Astrocyte (in vitro differentiated cells and primary cell): ENCODE data around the gene TRIP13.

Source experiments
- EZH2 ChIP-seq: IDR thresholded peaks from 2 replicates; pipeline ENCODE4 v1.6.1; 2012; ENCODE audit warnings: mild to moderate bottlenecking, low read length, inconsistent platforms; ENCODE audit not compliant: insufficient read depth
- TF ChIP-seq, protein P1 (sequence below): IDR thresholded peaks from 2 replicates; pipeline ENCODE4 v1.5.1; 2011; ENCODE audit warnings: low read depth, mild to moderate bottlenecking, inconsistent platforms, low read length, moderate library complexity; ENCODE audit not compliant: insufficient read depth

DNA sequence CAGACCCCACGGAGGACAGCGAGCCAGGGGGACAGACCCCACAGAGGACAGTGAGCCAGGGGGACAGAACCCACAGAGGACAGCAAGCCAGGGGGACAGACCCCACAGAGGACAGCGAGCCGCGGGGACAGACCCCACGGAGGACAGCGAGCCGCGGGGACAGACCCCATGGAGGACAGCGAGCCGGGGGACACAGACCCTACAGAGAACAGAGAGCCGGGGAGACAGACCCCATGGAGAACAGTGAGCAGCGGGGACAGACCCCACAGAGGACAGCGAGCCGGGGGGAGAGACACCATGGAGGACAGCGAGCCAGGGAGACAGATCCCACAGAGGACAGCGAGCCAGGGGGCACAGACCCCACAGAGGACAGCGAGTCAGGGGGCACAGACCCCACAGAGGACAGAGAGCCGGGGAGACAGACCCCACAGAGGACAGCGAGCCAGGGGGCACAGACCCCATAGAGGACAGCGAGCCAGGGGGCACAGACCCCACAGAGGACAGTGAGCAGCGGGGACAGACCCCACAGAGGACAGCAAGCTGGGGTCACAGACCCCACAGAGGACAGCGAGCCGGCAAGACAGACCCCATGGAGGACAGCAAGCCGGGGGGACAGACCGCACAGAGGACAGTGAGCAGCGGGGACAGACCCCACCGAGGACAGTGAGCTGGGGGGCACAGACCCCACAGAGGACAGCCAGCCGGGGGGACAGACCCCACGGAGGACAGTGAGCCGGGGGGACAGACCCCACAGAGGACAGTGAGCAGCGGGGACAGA, 37.5 kb upstream of the TRIP13 start:
- TF ChIP-seq, protein P1, sequence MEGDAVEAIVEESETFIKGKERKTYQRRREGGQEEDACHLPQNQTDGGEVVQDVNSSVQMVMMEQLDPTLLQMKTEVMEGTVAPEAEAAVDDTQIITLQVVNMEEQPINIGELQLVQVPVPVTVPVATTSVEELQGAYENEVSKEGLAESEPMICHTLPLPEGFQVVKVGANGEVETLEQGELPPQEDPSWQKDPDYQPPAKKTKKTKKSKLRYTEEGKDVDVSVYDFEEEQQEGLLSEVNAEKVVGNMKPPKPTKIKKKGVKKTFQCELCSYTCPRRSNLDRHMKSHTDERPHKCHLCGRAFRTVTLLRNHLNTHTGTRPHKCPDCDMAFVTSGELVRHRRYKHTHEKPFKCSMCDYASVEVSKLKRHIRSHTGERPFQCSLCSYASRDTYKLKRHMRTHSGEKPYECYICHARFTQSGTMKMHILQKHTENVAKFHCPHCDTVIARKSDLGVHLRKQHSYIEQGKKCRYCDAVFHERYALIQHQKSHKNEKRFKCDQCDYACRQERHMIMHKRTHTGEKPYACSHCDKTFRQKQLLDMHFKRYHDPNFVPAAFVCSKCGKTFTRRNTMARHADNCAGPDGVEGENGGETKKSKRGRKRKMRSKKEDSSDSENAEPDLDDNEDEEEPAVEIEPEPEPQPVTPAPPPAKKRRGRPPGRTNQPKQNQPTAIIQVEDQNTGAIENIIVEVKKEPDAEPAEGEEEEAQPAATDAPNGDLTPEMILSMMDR = no peak
- no peak for TF ChIP-seq EZH2
